Ishikawa (cell line): Measurements from ENCODE around the gene PSMD11.

Experiments
- EGR1 ChIP-seq: IDR thresholded peaks from 2 replicates; pipeline ENCODE4 v1.6.1; 2012
- EP300 ChIP-seq: IDR thresholded peaks from 2 replicates; pipeline ENCODE4 v1.6.1; 2012; ENCODE audit warnings: borderline replicate concordance
- TAF1 ChIP-seq: IDR thresholded peaks from 2 replicates; pipeline ENCODE4 v1.6.1; 2012; ENCODE audit warnings: low read depth, mild to moderate bottlenecking
- YY1 ChIP-seq: IDR thresholded peaks from 2 replicates; pipeline ENCODE4 v1.6.1; 2012; ENCODE audit warnings: low read depth
- TF ChIP-seq, protein P1 (sequence below): IDR thresholded peaks from 2 replicates; pipeline ENCODE4 v1.6.1; 2012; ENCODE audit warnings: low read depth, mild to moderate bottlenecking

DNA sequence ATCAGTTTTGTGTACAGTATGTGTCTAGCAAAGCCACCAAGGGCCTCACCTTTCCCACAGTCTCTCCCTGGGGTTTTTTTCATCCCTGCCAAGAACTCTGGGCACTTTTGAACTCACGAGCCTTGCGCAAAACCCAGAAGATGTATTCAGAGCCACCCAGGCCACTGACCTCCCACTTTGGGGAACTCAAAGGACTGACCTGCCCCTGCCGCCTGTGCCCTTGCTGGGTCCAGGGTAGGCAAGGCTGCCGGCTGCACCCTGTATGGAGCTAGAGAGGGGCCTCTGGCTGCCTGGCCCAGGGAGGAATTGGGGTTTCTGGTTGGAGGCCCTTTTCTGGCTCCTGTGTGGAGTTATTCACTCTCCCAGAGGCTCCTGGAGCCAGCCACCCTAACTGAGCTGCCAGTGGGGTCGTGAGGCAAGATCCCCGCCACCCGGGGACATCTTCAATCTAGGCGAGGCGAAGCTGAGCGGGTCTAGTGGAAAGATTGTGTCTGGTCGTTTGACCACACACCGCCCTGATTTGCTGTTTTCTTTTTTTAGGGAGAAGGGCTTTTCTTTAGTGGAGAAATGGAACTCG, 44.4 kb downstream of the PSMD11 start:
- TF ChIP-seq TAF1: no peak
- TF ChIP-seq, protein P1, sequence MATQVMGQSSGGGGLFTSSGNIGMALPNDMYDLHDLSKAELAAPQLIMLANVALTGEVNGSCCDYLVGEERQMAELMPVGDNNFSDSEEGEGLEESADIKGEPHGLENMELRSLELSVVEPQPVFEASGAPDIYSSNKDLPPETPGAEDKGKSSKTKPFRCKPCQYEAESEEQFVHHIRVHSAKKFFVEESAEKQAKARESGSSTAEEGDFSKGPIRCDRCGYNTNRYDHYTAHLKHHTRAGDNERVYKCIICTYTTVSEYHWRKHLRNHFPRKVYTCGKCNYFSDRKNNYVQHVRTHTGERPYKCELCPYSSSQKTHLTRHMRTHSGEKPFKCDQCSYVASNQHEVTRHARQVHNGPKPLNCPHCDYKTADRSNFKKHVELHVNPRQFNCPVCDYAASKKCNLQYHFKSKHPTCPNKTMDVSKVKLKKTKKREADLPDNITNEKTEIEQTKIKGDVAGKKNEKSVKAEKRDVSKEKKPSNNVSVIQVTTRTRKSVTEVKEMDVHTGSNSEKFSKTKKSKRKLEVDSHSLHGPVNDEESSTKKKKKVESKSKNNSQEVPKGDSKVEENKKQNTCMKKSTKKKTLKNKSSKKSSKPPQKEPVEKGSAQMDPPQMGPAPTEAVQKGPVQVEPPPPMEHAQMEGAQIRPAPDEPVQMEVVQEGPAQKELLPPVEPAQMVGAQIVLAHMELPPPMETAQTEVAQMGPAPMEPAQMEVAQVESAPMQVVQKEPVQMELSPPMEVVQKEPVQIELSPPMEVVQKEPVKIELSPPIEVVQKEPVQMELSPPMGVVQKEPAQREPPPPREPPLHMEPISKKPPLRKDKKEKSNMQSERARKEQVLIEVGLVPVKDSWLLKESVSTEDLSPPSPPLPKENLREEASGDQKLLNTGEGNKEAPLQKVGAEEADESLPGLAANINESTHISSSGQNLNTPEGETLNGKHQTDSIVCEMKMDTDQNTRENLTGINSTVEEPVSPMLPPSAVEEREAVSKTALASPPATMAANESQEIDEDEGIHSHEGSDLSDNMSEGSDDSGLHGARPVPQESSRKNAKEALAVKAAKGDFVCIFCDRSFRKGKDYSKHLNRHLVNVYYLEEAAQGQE: no peak
- no peak for TF ChIP-seq EGR1
- no peak for TF ChIP-seq EP300
- TF ChIP-seq YY1: no peak
